Astrocyte (in vitro differentiated cells and primary cell): ENCODE data around the gene CNPY2.

Experiments
- EZH2 ChIP-seq: IDR thresholded peaks from 2 replicates; pipeline ENCODE4 v1.6.1; 2012; ENCODE audit warnings: mild to moderate bottlenecking, low read length, inconsistent platforms; ENCODE audit not compliant: insufficient read depth
- TF ChIP-seq, protein P1 (sequence below): IDR thresholded peaks from 2 replicates; pipeline ENCODE4 v1.5.1; 2011; ENCODE audit warnings: low read depth, mild to moderate bottlenecking, inconsistent platforms, low read length, moderate library complexity; ENCODE audit not compliant: insufficient read depth

DNA sequence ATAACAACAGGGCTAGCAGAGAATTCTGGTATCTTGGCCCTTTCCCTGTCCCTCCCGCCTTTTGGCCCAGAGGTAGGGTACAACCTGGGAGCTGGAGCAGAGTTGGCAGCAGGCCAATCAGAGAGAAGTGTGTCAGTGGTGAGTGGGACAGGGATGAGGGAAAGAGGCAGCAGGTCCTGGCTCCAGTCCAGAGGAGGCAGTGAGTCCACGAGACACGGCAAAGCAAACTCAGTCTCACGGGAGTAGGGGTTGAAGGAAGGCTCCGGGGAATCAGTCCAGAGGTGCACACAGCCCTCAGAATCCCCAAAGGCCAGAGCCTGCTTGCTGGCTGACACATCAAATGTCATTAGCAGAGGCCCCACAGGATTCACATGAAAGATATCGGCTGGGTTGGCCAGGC is 10.7 kb upstream of the CNPY2 start:
- TF ChIP-seq, protein P1, sequence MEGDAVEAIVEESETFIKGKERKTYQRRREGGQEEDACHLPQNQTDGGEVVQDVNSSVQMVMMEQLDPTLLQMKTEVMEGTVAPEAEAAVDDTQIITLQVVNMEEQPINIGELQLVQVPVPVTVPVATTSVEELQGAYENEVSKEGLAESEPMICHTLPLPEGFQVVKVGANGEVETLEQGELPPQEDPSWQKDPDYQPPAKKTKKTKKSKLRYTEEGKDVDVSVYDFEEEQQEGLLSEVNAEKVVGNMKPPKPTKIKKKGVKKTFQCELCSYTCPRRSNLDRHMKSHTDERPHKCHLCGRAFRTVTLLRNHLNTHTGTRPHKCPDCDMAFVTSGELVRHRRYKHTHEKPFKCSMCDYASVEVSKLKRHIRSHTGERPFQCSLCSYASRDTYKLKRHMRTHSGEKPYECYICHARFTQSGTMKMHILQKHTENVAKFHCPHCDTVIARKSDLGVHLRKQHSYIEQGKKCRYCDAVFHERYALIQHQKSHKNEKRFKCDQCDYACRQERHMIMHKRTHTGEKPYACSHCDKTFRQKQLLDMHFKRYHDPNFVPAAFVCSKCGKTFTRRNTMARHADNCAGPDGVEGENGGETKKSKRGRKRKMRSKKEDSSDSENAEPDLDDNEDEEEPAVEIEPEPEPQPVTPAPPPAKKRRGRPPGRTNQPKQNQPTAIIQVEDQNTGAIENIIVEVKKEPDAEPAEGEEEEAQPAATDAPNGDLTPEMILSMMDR, result no peak
- no peak for TF ChIP-seq EZH2
